Chondrocyte (in vitro differentiated cells): ENCODE results near the gene LAMB4. TPM values are rescaled to one million over a fixed set of nuclear protein-coding genes. Genes with fewer than 3 reads are reported as not detected.

Experiments
- DNase-seq: peaks from one replicate; pipeline ENCODE4 v3.0.0; 2021; ENCODE audit warnings: mixed read lengths, low spot score
- H3K27ac Mint-ChIP-seq: one replicate; pipeline ENCODE4 v1.8.0; 2021; ENCODE audit warnings: mild to moderate bottlenecking, moderate library complexity, mixed read lengths; ENCODE audit not compliant: unreplicated experiment
- H3K27me3 Mint-ChIP-seq: 2 replicates; pipeline ENCODE4 v1.8.0; 2021; ENCODE audit warnings: low read depth, mixed read lengths
- H3K36me3 Mint-ChIP-seq: 2 replicates; pipeline ENCODE4 v1.8.0; 2021; ENCODE audit warnings: low read depth, mixed read lengths
- H3K4me1 Mint-ChIP-seq: 2 replicates; pipeline ENCODE4 v1.8.0; 2021; ENCODE audit warnings: low read depth, mild to moderate bottlenecking, mixed read lengths
- H3K4me3 Mint-ChIP-seq: one replicate; pipeline ENCODE4 v1.8.0; 2021; ENCODE audit warnings: mild to moderate bottlenecking, moderate library complexity, mixed read lengths; ENCODE audit not compliant: unreplicated experiment
- H3K9me3 Mint-ChIP-seq: 2 replicates; pipeline ENCODE4 v1.8.0; 2021; ENCODE audit warnings: low read depth, mixed read lengths
- total RNA-seq: library from RNA; stranded (reverse); gene quantifications from 3 replicates; pipeline ENCODE4 v1.2.1, GENCODE V29; 2021
- TF ChIP-seq, protein P1 (sequence below): fragments of 200-600 bp; sonication (generic); IDR thresholded peaks from 2 replicates; pipeline ENCODE4 v1.5.0; 2021; ENCODE audit warnings: antibody characterized with exemption, mild to moderate bottlenecking, moderate library complexity

LAMB4 gene
- total RNA-seq, 1 donor from 2014 or later = not detected

GRCh38 chr7:107977048-107977447 is 153.1 kb downstream of the LAMB4 start:
- Mint-ChIP-seq H3K27me3 (no peaks in the 10 kb centered on the region), H3K4me3 (no peak overlapping the region), H3K9me3 (no peaks in the 10 kb centered on the region), H3K4me1 (peaks cover 24% of the 10 kb centered on the region), H3K27ac (no peak overlapping the region), H3K36me3 (peaks cover 49% of the 10 kb centered on the region)
- TF ChIP-seq, protein P1, sequence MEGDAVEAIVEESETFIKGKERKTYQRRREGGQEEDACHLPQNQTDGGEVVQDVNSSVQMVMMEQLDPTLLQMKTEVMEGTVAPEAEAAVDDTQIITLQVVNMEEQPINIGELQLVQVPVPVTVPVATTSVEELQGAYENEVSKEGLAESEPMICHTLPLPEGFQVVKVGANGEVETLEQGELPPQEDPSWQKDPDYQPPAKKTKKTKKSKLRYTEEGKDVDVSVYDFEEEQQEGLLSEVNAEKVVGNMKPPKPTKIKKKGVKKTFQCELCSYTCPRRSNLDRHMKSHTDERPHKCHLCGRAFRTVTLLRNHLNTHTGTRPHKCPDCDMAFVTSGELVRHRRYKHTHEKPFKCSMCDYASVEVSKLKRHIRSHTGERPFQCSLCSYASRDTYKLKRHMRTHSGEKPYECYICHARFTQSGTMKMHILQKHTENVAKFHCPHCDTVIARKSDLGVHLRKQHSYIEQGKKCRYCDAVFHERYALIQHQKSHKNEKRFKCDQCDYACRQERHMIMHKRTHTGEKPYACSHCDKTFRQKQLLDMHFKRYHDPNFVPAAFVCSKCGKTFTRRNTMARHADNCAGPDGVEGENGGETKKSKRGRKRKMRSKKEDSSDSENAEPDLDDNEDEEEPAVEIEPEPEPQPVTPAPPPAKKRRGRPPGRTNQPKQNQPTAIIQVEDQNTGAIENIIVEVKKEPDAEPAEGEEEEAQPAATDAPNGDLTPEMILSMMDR = no peak
- DNase-seq = no peak

- no peaks in the 10 kb centered on the region for H3K9me3 Mint-ChIP-seq
- H3K27me3 Mint-ChIP-seq = no peaks in the 10 kb centered on the region
- no peak overlapping the region for H3K4me3 Mint-ChIP-seq
- TF ChIP-seq, protein P1 = no peak
- H3K36me3 Mint-ChIP-seq = peaks cover 50% of the 10 kb centered on the region
- peaks cover 24% of the 10 kb centered on the region for H3K4me1 Mint-ChIP-seq
- H3K27ac Mint-ChIP-seq = no peak overlapping the region
- DNase-seq = no peak
Observed at GRCh38 chr7:107976620-107977019, 153.5 kb downstream of the LAMB4 start.

- H3K27ac Mint-ChIP-seq = no peak overlapping the region
- H3K4me1 Mint-ChIP-seq = peaks cover 29% of the 10 kb centered on the region
- no peak for DNase-seq
- no peak overlapping the region for H3K4me3 Mint-ChIP-seq
- no peaks in the 10 kb centered on the region for H3K9me3 Mint-ChIP-seq
- peaks cover 52% of the 10 kb centered on the region for H3K36me3 Mint-ChIP-seq
- H3K27me3 Mint-ChIP-seq = no peaks in the 10 kb centered on the region
- TF ChIP-seq, protein P1 = no peak
Observed at GRCh38 chr7:107975394-107976013, 154.7 kb downstream of the LAMB4 start.

DNA sequence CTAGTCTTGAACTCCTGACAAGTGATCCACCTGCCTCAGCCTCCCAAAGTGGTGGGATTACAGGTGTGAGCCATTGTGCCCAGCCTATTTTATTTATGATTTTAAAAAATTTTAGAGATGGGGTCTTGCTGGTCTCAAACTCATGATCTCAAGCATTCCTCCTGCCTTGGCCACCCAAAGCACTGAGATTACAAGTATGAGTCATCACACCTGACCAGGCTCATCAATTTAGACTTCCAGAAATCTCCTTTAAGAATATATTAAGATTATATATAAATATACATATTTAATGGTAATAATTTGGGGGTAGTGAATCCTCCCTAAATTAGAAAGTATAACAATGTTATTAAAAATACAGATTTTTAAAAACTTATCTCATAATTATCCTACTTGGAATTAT is 156.3 kb downstream of the LAMB4 start:
- peaks cover 33% of the 10 kb centered on the region for H3K4me1 Mint-ChIP-seq
- H3K27ac Mint-ChIP-seq = no peak overlapping the region
- H3K27me3 Mint-ChIP-seq = no peaks in the 10 kb centered on the region
- TF ChIP-seq, protein P1 = no peak
- no peak for DNase-seq
- H3K4me3 Mint-ChIP-seq = no peak overlapping the region
- H3K36me3 Mint-ChIP-seq = peaks cover 51% of the 10 kb centered on the region
- no peaks in the 10 kb centered on the region for H3K9me3 Mint-ChIP-seq

Other genes starting within 250 kb of the LAMB4 start
- gene DLD, start 239.2 kb downstream of the LAMB4 start, total RNA-seq = 60.3 to 69.6 TPM (median 62.7 TPM) in 3 replicates
- gene LAMB1, start 127.2 kb downstream of the LAMB4 start, total RNA-seq = 405 to 481 TPM (median 466 TPM) in 3 replicates